ENCODE data around the gene CPNE2.
"Not testable (repeated sequence)": the region's sequence is repeated elsewhere in the genome, so short reads cannot be mapped to it uniquely, and the experiment has no call there.

CPNE2 gene

GRCh38 chr16:57178196-57178595 is 85.8 kb downstream of the CPNE2 start:
- no peaks in the 10 kb centered on the region for H3K9me3 Mint-ChIP-seq
- peaks cover 20% of the 10 kb centered on the region for H3K4me1 Mint-ChIP-seq
- no peaks in the 10 kb centered on the region for H3K27me3 Mint-ChIP-seq
- H3K27ac Mint-ChIP-seq, result no peak overlapping the region
- H3K36me3 Mint-ChIP-seq, result no peaks in the 10 kb centered on the region
- no peak overlapping the region for H3K4me3 Mint-ChIP-seq

DNA sequence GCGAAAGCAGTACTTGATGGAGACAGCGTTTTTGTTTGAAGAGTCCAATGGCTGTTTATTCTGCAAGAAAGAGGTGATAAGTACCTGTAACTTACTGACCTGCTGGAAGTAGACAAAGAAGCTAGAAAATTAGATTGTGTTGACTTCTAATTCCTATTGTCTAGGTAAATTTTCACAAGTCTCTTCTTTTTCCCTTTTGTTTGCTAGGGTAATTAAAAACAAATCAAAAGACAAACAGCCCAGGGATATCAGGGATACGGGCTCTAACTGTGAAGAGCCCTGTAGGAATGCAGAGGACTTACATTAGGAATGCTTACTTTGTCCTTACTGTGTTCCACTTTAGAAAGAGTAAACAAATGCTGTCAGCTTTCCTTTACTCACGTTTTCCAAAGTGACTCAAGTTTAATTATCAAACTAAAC is 86.4 kb downstream of the CPNE2 start:
- Mint-ChIP-seq H3K27me3 (no peaks in the 10 kb centered on the region), H3K4me3 (no peak overlapping the region), H3K27ac (no peak overlapping the region), H3K4me1 (peaks cover 26% of the 10 kb centered on the region), H3K9me3 (no peaks in the 10 kb centered on the region), H3K36me3 (no peaks in the 10 kb centered on the region)

- peaks cover 2% of the 10 kb centered on the region for H3K36me3 Mint-ChIP-seq
Measured at GRCh38 chr16:57179215-57179828, 86.9 kb downstream of the CPNE2 start.

DNA sequence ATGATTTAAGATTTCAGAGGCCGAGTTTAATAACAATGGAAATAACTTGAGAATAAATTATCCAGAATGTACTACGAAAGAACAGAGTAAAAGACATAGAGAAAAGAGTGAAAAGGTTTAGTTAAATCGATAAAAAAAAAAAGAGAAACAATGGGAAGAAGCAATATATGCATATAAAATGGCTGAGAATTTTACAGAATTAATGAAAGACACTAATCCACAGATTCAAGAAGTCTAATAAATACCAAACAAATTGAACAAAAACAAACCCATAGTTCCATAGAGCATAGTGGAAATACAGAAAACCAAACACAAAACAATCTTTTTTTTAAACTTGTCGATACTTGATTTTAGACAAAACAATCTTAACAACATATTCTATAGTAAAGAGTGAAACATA is 91.7 kb downstream of the CPNE2 start:
- peaks cover 56% of the 10 kb centered on the region for H3K4me1 Mint-ChIP-seq
- H3K27me3 Mint-ChIP-seq, result no peaks in the 10 kb centered on the region
- peak overlapping the region; percentile 98 for H3K4me3 Mint-ChIP-seq
- H3K36me3 Mint-ChIP-seq, result peaks cover 4% of the 10 kb centered on the region
- H3K9me3 Mint-ChIP-seq, result no peaks in the 10 kb centered on the region
- H3K27ac Mint-ChIP-seq, result no peak overlapping the region

More at GRCh38 chr16:57179215-57179828, 86.9 kb downstream of the CPNE2 start:
- no peaks in the 10 kb centered on the region for H3K27me3 Mint-ChIP-seq
- H3K9me3 Mint-ChIP-seq, result no peaks in the 10 kb centered on the region
- H3K27ac Mint-ChIP-seq, result no peak overlapping the region
- peaks cover 31% of the 10 kb centered on the region for H3K4me1 Mint-ChIP-seq
- H3K4me3 Mint-ChIP-seq, result no peak overlapping the region

- peak overlapping the region; percentile 98 for H3K27ac Mint-ChIP-seq
- peak overlapping the region; percentile 98 for H3K4me3 Mint-ChIP-seq
- H3K36me3 Mint-ChIP-seq, result peaks cover 6% of the 10 kb centered on the region
- no peaks in the 10 kb centered on the region for H3K9me3 Mint-ChIP-seq
- no peaks in the 10 kb centered on the region for H3K27me3 Mint-ChIP-seq
- peaks cover 61% of the 10 kb centered on the region for H3K4me1 Mint-ChIP-seq
Measured at GRCh38 chr16:57184887-57185445, 92.6 kb downstream of the CPNE2 start.

DNA sequence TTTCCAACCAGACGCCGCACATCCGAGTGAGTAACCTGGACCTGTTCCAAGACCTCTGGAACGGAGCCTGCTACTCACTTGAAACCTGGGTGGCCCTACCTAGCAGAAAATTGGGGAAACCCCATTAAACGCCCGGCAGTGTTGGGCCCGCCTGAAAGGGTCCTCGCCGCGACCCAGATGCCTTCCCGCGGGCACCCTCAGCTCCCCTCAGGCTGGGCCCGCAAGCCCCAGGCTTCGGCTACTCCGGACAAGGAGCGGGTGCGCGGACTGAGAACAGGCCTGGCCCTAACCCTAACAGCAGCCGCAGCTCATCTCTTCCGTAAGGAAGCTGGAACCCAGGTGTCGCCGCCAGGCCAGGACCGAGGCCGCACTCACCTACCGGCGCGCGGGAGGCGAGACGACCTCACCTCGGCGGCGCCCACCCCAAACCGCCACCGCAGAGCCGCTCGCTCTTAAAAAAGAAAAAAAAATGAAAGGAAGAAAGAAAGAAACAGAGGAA is 93.1 kb downstream of the CPNE2 start:
- Mint-ChIP-seq H3K36me3 (peaks cover 6% of the 10 kb centered on the region), H3K9me3 (no peaks in the 10 kb centered on the region), H3K4me3 (peak overlapping the region; percentile 98), H3K27me3 (no peaks in the 10 kb centered on the region), H3K27ac (peak overlapping the region; percentile 98), H3K4me1 (peaks cover 65% of the 10 kb centered on the region)

- Mint-ChIP-seq H3K27me3 (no peaks in the 10 kb centered on the region), H3K4me3 (peak within 1 kb of the TSS; percentile 98), H3K36me3 (peaks cover 6% of the 10 kb centered on the region), H3K9me3 (no peaks in the 10 kb centered on the region), H3K27ac (peak within 1 kb of the TSS; percentile 98), H3K4me1 (peaks cover 66% of the 10 kb centered on the region)
Measured at GRCh38 chr16:57185945-57186871, 93.8 kb downstream of the CPNE2 start, which contains the start of the genes PSME3IP1 and RSPRY1. Gene PSME3IP1, minus strand, starts transcription at chr16:57186039. Its CDS starts 12,185 bp downstream, at chr16:57173854. Gene RSPRY1, plus strand, starts transcription at chr16:57186329. Its CDS starts 18,330 bp downstream, at chr16:57204659.

DNA sequence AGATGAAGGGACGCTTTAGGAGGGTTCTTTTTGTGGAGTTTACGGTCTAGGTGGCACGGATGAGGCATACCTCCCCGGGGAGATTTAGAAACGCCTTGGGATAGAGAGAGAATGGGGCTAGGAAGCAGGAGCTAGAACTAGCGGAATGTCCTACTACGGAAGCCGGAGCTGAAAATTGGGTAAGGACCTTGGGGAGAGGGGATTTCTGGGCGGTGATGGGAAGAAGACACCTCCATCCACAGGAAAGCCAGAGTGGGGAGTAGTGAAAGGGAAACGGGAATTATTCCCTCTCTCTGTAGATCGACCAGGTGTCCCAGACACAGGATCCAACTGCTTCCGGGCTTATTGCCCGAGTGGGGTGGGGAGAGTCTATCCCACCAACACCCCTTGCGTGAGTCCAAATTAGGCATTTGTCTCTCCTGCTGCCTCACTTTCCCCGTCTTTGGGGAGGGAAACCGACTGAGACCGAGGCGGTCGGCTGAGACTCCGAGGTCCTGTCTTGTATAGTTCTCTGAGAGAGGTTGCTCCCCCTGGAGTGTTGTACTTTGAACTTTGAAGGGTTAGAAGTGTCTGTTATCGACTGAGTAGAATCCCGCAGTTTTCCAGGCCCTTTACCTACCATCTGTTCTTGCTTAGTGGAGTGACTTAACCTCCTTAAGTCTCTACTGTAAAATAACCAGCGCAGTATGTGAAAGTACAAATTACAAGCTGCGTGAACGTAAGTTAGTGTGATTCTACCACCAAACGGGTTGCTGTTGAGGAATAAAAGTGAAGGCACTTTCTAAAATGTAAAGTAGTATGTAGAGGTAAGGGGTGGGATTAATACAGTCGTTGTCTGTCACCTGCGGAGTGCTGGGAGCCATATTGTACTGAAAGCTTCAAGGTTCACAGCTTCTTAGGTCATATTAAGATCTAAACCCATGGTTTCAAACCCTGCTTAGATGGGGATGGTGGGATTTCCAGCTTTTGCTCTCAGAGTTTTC is 94.8 kb downstream of the CPNE2 start:
- peaks cover 6% of the 10 kb centered on the region for H3K36me3 Mint-ChIP-seq
- peaks cover 67% of the 10 kb centered on the region for H3K4me1 Mint-ChIP-seq
- no peaks in the 10 kb centered on the region for H3K27me3 Mint-ChIP-seq
- H3K27ac Mint-ChIP-seq, result peak overlapping the region; percentile 98
- H3K4me3 Mint-ChIP-seq, result peak overlapping the region; percentile 98
- H3K9me3 Mint-ChIP-seq, result no peaks in the 10 kb centered on the region

DNA sequence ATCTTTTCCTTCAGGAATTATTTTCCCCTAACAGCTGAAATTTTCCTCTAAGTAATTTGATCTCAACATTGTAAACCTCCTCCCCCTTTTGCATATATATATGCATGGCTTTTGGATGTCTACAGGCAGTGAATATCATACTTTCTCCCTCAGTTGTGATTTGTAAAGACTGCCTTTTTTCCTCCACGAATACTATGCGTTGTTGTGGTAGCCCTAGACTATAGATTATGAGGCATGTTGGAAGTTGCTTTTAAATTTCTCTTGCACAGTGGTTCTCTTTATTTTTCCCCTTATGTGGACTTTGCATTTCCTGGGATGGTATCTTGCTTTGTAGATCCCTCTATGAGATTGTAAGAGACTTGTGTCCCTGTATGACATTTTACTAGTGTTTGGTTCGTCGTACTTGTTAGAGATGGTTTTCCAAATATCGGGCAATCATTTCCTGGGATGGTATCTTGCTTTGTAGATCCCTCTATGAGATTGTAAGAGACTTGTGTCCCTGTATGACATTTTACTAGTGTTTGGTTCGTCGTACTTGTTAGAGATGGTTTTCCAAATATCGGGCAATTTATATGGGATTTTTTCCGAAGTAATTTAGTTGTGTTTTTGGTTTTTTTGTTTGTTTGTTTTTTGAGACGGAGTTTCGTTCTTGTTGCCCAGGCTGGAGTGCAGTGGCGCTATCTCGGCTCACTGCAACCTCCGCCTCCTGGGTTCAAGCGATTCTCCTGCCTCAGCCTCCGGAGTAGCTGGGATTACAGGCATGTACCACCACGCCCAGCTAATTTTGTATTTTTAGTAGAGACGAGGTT is 95.7 kb downstream of the CPNE2 start:
- peaks cover 66% of the 10 kb centered on the region for H3K4me1 Mint-ChIP-seq
- not testable (repeated sequence) for H3K27me3 Mint-ChIP-seq, H3K9me3 Mint-ChIP-seq, H3K36me3 Mint-ChIP-seq
- H3K4me3 Mint-ChIP-seq, result peak overlapping the region; percentile 98
- H3K27ac Mint-ChIP-seq, result peak overlapping the region; percentile 98

- Mint-ChIP-seq H3K27me3 (no peaks in the 10 kb centered on the region), H3K9me3 (no peaks in the 10 kb centered on the region), H3K36me3 (peaks cover 6% of the 10 kb centered on the region), H3K4me1 (peaks cover 67% of the 10 kb centered on the region), H3K4me3 (peak overlapping the region; percentile 98), H3K27ac (no peak overlapping the region)
Measured at GRCh38 chr16:57188711-57189002, 96.3 kb downstream of the CPNE2 start.

DNA sequence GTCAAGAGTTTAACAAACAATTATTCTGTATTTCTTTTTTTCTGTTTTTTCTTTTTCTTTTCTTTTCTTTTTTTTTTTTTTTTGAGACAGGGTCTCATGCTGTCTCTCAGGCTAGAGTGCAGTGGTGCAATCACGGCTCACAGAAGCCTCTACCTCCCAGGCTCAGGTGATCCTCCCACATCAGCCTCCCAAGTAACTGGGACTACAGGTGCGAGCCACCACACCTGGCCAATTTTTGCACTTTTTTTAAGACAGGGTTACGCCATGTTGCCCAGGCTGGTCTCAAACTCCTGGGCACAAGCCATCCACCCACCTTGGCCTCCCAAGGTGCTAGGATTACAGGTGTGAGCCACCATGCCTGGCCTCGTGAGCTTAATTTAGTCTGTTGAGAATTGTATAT is 97.1 kb downstream of the CPNE2 start:
- H3K27me3 Mint-ChIP-seq, H3K27ac Mint-ChIP-seq, H3K9me3 Mint-ChIP-seq, H3K4me3 Mint-ChIP-seq, H3K36me3 Mint-ChIP-seq: not testable (repeated sequence)
- peaks cover 67% of the 10 kb centered on the region for H3K4me1 Mint-ChIP-seq

DNA sequence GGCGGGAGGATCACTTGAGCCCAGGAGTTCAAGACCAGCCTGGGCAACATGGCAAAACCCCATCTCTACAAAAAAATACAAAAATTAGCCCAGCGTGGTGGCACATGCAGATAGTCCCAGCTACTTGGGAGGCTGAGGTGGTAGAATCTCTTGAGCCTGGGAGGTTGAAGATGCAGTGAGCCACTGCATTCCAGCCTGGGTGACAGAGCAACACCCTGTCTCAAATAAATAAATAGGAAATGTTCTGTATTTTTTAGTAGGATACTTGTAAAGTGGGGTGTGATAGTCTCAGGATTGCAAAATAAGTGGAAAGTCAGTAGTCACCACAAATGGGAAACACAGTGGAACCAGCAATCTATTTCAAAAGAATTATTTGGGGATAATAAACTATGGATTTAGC is 97.8 kb downstream of the CPNE2 start:
- no peak overlapping the region for H3K4me3 Mint-ChIP-seq
- H3K9me3 Mint-ChIP-seq, result no peaks in the 10 kb centered on the region
- H3K27me3 Mint-ChIP-seq, result no peaks in the 10 kb centered on the region
- peaks cover 64% of the 10 kb centered on the region for H3K4me1 Mint-ChIP-seq
- H3K27ac Mint-ChIP-seq, result no peak overlapping the region
- H3K36me3 Mint-ChIP-seq, result peaks cover 5% of the 10 kb centered on the region

- Mint-ChIP-seq H3K27ac (no peak overlapping the region), H3K36me3 (peaks cover 2% of the 10 kb centered on the region), H3K4me3 (no peak overlapping the region), H3K4me1 (peaks cover 65% of the 10 kb centered on the region), H3K9me3 (no peaks in the 10 kb centered on the region), H3K27me3 (no peaks in the 10 kb centered on the region)
Measured at GRCh38 chr16:57191056-57191571, 98.7 kb downstream of the CPNE2 start.

GRCh38 chr16:57192146-57192545 is 99.8 kb downstream of the CPNE2 start:
- H3K27me3 Mint-ChIP-seq, result no peaks in the 10 kb centered on the region
- H3K9me3 Mint-ChIP-seq, result no peaks in the 10 kb centered on the region
- no peak overlapping the region for H3K4me3 Mint-ChIP-seq
- peaks cover 2% of the 10 kb centered on the region for H3K36me3 Mint-ChIP-seq
- H3K27ac Mint-ChIP-seq, result no peak overlapping the region
- peaks cover 75% of the 10 kb centered on the region for H3K4me1 Mint-ChIP-seq

Measured in activated naive CD4-positive, alpha-beta T cell treated with anti-CD3 and anti-CD28 coated beads, Interleukin-2, amount 50 U/mL, for 24 hours (primary cell).